ENCODE measurements around the gene SYT3. TPM values are rescaled to one million over a fixed set of nuclear protein-coding genes. Genes with fewer than 3 reads are reported as not detected.

SYT3 gene
- total and polyA plus RNA-seq, 4 donors: not detected

GRCh38 chr19:50678323-50678722, 38.6 kb upstream of the SYT3 start (continued):
- TF ChIP-seq CTCF (IDR thresholded peaks at IDR 0.05; ENCODE audit: low read depth, low read length, missing input control) (no peak), RAD21 (IDR thresholded peaks at IDR 0.05) (no peak), RXRA (IDR thresholded peaks at IDR 0.05) (no peak), FOXA1 (IDR thresholded peaks at IDR 0.05) (no peak), TAF1 (conservative IDR thresholded peaks at IDR 0.05) (no peak), REST (IDR thresholded peaks at IDR 0.05) (no peak), SP1 (IDR thresholded peaks at IDR 0.05) (no peak), JUND (IDR thresholded peaks at IDR 0.05) (no peak)

GRCh38 chr19:50677636-50678035, 38.0 kb upstream of the SYT3 start:
- Histone ChIP-seq H3K9me3 (ENCODE audit: control insufficient read depth in 4 of 4, low read length in 3 of 4) (peaks cover 0 to 4% (median 3%) of the 10 kb centered on the region in 4 donors), H3K9ac (ENCODE audit: low read depth in 1 of 2, low read length in 2 of 2) (no peak overlapping the region), H3K4me3 (ENCODE audit: low read depth in 1 of 3, low read length in 3 of 3) (no peak overlapping the region), H3K4me1 (ENCODE audit: control insufficient read depth in 4 of 4, insufficient read depth in 4 of 4, low read length in 3 of 4) (no peaks in the 10 kb centered on the region), H3K36me3 (ENCODE audit: control insufficient read depth in 4 of 4, insufficient read depth in 3 of 4, low read depth in 1 of 4, low read length in 3 of 4) (no peaks in the 10 kb centered on the region), H3K27me3 (ENCODE audit: control insufficient read depth in 4 of 4, insufficient read depth in 4 of 4, low read length in 3 of 4) (peaks cover 0 to 10% (median 1%) of the 10 kb centered on the region in 4 donors), H3K27ac (ENCODE audit: low read depth in 1 of 2, low read length in 2 of 2) (no peak overlapping the region)
- WGBS: 39% methylated on average over 5 of the region's 5 CpGs
- no peak for TF ChIP-seq FOXA1 (IDR thresholded peaks at IDR 0.05)
- no peak for TF ChIP-seq HNF4G (IDR thresholded peaks at IDR 0.05)
- no peak for TF ChIP-seq RXRA (IDR thresholded peaks at IDR 0.05)
- TF ChIP-seq EGR1 (IDR thresholded peaks at IDR 0.05; ENCODE audit: low read depth in 2 of 2): no peak
- TF ChIP-seq YY1 (IDR thresholded peaks at IDR 0.05): no peak
- no peak for TF ChIP-seq NR2F2 (IDR thresholded peaks at IDR 0.05)
- no peak for TF ChIP-seq FOXA2 (IDR thresholded peaks at IDR 0.05)
- TF ChIP-seq JUND (IDR thresholded peaks at IDR 0.05): no peak
- no peak for TF ChIP-seq ATF3 (IDR thresholded peaks at IDR 0.05)
- TF ChIP-seq CTCF (IDR thresholded peaks at IDR 0.05; ENCODE audit: low read depth, low read length, missing input control): no peak
- no peak for TF ChIP-seq MAX (IDR thresholded peaks at IDR 0.05)
- TF ChIP-seq RAD21 (IDR thresholded peaks at IDR 0.05): no peak
- TF ChIP-seq REST (IDR thresholded peaks at IDR 0.05): no peak
- DNase-seq (ENCODE audit: low spot score): no peak
